ENCODE data around the gene SLC30A2. TPM values are rescaled to one million over a fixed set of nuclear protein-coding genes. Genes with fewer than 3 reads are reported as not detected.

The SLC30A2 gene
- polyA plus RNA-seq, 2 of the 4 experiments (the other 2 are of a cell fraction) = not detected

DNA sequence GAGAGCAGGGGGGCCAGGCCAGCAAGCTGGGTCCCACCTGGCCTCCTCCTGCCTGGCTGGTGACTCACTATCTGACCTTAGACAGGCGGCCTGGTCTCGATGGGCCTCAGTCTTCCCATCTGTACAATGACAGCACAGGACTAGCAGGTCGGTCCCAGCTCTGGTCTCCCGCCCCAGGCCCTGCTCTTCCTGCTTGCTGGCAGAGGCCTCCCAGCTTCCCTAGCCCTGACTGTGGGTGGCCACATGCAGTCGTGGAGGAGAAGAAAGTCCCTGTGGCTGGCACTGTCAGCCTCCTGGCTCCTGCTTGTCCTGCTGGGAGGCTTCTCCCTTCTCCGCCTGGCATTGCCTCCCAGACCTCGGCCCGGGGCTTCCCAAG is 23.5 kb downstream of the SLC30A2 start:
- FAIRE-seq (no peak), DNase-seq (ENCODE audit: low read depth in 1 of 2, low spot score in 1 of 2) (no peak), ATAC-seq (no peak)
- POLR2A ChIA-PET = no interaction called here
- WGBS (ENCODE audit: missing lambda C conversion rate) = 83% methylated on average over 7 of the region's 8 CpGs
- H3K4me3 ChIP-seq = no peak overlapping the region
- H3K9me3 ChIP-seq = no peaks in the 10 kb centered on the region
- no peak overlapping the region for H3K4me2 ChIP-seq
- CTCF ChIA-PET = interaction anchor here (1.6 to 1.9 kb wide), 3 partner anchors 13 to 185 kb away, joined by 3 to 8 read pairs (median 4); no protein-coding TSS in a partner anchor
- no peaks in the 10 kb centered on the region for H3K4me1 ChIP-seq
- no peak overlapping the region for H3K27ac ChIP-seq
- TF ChIP-seq GATA3 (IDR thresholded peaks at IDR 0.05; ENCODE audit: borderline replicate concordance) (no peak), CEBPB (IDR thresholded peaks at IDR 0.05) (no peak), RARB (CRISPR knock-in tag; IDR thresholded peaks at IDR 0.05) (no peak), MAZ (IDR thresholded peaks at IDR 0.05; ENCODE audit: borderline replicate concordance, low read depth, low read length) (no peak), HEYL (CRISPR knock-in tag; IDR thresholded peaks at IDR 0.05) (no peak), ZNF302 (CRISPR knock-in tag; IDR thresholded peaks at IDR 0.05) (no peak), FOXS1 (CRISPR knock-in tag; IDR thresholded peaks at IDR 0.05) (no peak), KDM5A (IDR thresholded peaks at IDR 0.05) (no peak), SREBF2 (IDR thresholded peaks at IDR 0.05) (no peak), CBX2 (IDR thresholded peaks at IDR 0.05; ENCODE audit: borderline replicate concordance, low read depth) (no peak), ZSCAN20 (CRISPR knock-in tag; IDR thresholded peaks at IDR 0.05) (no peak)
- TF ChIP-seq, protein P1, sequence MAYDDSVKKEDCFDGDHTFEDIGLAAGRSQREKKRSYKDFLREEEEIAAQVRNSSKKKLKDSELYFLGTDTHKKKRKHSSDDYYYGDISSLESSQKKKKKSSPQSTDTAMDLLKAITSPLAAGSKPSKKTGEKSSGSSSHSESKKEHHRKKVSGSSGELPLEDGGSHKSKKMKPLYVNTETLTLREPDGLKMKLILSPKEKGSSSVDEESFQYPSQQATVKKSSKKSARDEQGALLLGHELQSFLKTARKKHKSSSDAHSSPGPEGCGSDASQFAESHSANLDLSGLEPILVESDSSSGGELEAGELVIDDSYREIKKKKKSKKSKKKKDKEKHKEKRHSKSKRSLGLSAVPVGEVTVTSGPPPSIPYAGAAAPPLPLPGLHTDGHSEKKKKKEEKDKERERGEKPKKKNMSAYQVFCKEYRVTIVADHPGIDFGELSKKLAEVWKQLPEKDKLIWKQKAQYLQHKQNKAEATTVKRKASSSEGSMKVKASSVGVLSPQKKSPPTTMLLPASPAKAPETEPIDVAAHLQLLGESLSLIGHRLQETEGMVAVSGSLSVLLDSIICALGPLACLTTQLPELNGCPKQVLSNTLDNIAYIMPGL (CRISPR knock-in tag; IDR thresholded peaks at IDR 0.05; ENCODE audit: borderline replicate concordance) = no peak
- TF ChIP-seq, protein P2, sequence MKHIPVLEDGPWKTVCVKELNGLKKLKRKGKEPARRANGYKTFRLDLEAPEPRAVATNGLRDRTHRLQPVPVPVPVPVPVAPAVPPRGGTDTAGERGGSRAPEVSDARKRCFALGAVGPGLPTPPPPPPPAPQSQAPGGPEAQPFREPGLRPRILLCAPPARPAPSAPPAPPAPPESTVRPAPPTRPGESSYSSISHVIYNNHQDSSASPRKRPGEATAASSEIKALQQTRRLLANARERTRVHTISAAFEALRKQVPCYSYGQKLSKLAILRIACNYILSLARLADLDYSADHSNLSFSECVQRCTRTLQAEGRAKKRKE (CRISPR knock-in tag; IDR thresholded peaks at IDR 0.05; ENCODE audit: low read depth) = no peak

DNA sequence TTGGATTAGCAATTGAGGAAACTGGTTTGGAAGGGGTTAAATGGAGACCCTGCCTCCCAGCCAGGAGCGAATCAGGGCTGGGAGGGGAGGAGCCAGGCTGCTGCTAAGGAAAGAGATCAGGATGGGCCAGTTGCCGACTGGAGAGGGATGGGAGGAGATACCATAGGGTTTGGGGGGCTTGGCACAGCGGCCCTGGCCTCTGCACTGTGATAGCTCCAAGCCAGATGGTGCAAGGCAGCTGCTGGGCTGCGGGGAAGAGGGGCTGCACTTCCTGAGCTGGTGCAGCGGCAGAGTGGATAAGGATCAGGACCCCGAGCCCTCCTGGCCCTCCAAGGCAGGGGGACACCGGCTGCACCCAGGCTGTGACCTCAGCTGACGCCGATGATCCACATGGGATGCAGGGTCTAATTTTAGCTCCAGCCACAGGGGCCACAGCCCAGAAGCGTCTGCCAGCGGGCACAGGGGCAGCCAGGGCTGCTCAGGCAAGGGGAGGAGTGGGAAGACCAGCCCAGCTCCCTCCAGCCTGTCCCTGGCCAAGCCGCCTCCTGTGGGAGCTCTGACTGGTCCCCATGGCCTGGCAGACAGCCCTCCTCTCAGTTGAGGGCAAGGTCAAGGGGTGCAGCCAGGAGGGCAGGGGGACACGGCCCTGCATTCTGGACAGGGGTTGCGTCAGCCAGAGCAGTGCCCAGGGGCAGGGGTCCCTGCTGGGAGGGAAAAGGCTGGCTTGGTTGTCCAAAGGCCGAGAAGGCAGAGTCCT is 24.1 kb downstream of the SLC30A2 start, which contains the start of gene EXTL1:
TSS of gene EXTL1 (plus strand) at position 129 of the 757 bp plus-strand sequence. CDS start 872 bp downstream, outside the sequence.
- Histone ChIP-seq H3K4me1 (no peaks in the 10 kb centered on the region), H3K4me2 (no peak within 1 kb of the TSS), H3K4me3 (no peak within 1 kb of the TSS), H3K27ac (no peak within 1 kb of the TSS), H3K9me3 (no peaks in the 10 kb centered on the region)
- peak in 1 of 2 experiments; percentile 57; a peak in 3 of 6 replicates for ATAC-seq
- POLR2A ChIA-PET = interaction anchor here (0.7 kb wide), 1 partner anchor 96 kb away, joined by 3 read pairs; no protein-coding TSS in a partner anchor
- WGBS (ENCODE audit: missing lambda C conversion rate) = 53% methylated on average over 9 of the region's 15 CpGs
- FAIRE-seq = no peak
- CTCF ChIA-PET = interaction anchor here (0.9 to 1.9 kb wide), 5 partner anchors 12 to 185 kb away, joined by 3 to 8 read pairs (median 4); partner anchors contain the start of gene PAFAH2
- no peak for DNase-seq (ENCODE audit: low read depth in 1 of 2, low spot score in 1 of 2)
- TF ChIP-seq, protein P3, sequence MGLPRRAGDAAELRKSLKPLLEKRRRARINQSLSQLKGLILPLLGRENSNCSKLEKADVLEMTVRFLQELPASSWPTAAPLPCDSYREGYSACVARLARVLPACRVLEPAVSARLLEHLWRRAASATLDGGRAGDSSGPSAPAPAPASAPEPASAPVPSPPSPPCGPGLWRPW (IDR thresholded peaks at IDR 0.05) = no peak
- no peak for TF ChIP-seq ZSCAN20 (CRISPR knock-in tag; IDR thresholded peaks at IDR 0.05)
- no peak for TF ChIP-seq RCOR1 (IDR thresholded peaks at IDR 0.05; ENCODE audit: low read depth, low read length)
- no peak for TF ChIP-seq MAZ (IDR thresholded peaks at IDR 0.05; ENCODE audit: borderline replicate concordance, low read depth, low read length)
- TF ChIP-seq, protein P4, sequence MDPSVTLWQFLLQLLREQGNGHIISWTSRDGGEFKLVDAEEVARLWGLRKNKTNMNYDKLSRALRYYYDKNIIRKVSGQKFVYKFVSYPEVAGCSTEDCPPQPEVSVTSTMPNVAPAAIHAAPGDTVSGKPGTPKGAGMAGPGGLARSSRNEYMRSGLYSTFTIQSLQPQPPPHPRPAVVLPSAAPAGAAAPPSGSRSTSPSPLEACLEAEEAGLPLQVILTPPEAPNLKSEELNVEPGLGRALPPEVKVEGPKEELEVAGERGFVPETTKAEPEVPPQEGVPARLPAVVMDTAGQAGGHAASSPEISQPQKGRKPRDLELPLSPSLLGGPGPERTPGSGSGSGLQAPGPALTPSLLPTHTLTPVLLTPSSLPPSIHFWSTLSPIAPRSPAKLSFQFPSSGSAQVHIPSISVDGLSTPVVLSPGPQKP (IDR thresholded peaks at IDR 0.05; ENCODE audit: low read depth, low read length) = no peak
- TF ChIP-seq, protein P5, sequence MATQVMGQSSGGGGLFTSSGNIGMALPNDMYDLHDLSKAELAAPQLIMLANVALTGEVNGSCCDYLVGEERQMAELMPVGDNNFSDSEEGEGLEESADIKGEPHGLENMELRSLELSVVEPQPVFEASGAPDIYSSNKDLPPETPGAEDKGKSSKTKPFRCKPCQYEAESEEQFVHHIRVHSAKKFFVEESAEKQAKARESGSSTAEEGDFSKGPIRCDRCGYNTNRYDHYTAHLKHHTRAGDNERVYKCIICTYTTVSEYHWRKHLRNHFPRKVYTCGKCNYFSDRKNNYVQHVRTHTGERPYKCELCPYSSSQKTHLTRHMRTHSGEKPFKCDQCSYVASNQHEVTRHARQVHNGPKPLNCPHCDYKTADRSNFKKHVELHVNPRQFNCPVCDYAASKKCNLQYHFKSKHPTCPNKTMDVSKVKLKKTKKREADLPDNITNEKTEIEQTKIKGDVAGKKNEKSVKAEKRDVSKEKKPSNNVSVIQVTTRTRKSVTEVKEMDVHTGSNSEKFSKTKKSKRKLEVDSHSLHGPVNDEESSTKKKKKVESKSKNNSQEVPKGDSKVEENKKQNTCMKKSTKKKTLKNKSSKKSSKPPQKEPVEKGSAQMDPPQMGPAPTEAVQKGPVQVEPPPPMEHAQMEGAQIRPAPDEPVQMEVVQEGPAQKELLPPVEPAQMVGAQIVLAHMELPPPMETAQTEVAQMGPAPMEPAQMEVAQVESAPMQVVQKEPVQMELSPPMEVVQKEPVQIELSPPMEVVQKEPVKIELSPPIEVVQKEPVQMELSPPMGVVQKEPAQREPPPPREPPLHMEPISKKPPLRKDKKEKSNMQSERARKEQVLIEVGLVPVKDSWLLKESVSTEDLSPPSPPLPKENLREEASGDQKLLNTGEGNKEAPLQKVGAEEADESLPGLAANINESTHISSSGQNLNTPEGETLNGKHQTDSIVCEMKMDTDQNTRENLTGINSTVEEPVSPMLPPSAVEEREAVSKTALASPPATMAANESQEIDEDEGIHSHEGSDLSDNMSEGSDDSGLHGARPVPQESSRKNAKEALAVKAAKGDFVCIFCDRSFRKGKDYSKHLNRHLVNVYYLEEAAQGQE (IDR thresholded peaks at IDR 0.05) = no peak
- TF ChIP-seq CBX8 (IDR thresholded peaks at IDR 0.05) = no peak
- TF ChIP-seq, protein P6, sequence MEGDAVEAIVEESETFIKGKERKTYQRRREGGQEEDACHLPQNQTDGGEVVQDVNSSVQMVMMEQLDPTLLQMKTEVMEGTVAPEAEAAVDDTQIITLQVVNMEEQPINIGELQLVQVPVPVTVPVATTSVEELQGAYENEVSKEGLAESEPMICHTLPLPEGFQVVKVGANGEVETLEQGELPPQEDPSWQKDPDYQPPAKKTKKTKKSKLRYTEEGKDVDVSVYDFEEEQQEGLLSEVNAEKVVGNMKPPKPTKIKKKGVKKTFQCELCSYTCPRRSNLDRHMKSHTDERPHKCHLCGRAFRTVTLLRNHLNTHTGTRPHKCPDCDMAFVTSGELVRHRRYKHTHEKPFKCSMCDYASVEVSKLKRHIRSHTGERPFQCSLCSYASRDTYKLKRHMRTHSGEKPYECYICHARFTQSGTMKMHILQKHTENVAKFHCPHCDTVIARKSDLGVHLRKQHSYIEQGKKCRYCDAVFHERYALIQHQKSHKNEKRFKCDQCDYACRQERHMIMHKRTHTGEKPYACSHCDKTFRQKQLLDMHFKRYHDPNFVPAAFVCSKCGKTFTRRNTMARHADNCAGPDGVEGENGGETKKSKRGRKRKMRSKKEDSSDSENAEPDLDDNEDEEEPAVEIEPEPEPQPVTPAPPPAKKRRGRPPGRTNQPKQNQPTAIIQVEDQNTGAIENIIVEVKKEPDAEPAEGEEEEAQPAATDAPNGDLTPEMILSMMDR (IDR thresholded peaks at IDR 0.05) = no peak
- no peak for TF ChIP-seq HDAC2 (IDR thresholded peaks at IDR 0.05)
- no peak for TF ChIP-seq CHD2 (IDR thresholded peaks at IDR 0.05; ENCODE audit: low read length, partially characterized antibody)
- TF ChIP-seq HEYL (CRISPR knock-in tag; IDR thresholded peaks at IDR 0.05) = no peak
- TF ChIP-seq PHF8 (IDR thresholded peaks at IDR 0.05; ENCODE audit: borderline replicate concordance, low read depth) = no peak
- TF ChIP-seq, protein P7, sequence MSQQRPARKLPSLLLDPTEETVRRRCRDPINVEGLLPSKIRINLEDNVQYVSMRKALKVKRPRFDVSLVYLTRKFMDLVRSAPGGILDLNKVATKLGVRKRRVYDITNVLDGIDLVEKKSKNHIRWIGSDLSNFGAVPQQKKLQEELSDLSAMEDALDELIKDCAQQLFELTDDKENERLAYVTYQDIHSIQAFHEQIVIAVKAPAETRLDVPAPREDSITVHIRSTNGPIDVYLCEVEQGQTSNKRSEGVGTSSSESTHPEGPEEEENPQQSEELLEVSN (IDR thresholded peaks at IDR 0.05; ENCODE audit: borderline replicate concordance, low read depth) = no peak
- TF ChIP-seq SMC3 (IDR thresholded peaks at IDR 0.05) = no peak
- TF ChIP-seq CHD4 (IDR thresholded peaks at IDR 0.05; ENCODE audit: borderline replicate concordance) = no peak
